AG04450 (cell line): ENCODE results near the gene IL1A. TPM values are rescaled to one million over a fixed set of nuclear protein-coding genes. Genes with fewer than 3 reads are reported as not detected.

Experiments
- CTCF ChIA-PET: fragments of 300-600, 350-600 bp; formaldehyde crosslinking; extraction: SDS; loops from one replicate; lab custom pipeline; 2022; ENCODE audit warnings: antibody characterized with exemption, inconsistent platforms; lab: Charles Lee
- POLR2A ChIA-PET: fragments of 350-600 bp; formaldehyde crosslinking; extraction: SDS; loops from one replicate; lab custom pipeline; 2021; ENCODE audit warnings: antibody characterized with exemption, inconsistent platforms; lab: Yijun Ruan, JAX
- DNase-seq: peaks from one replicate; pipeline ENCODE4 v3.0.0-alpha.2; 2011; ENCODE audit warnings: low read depth, low spot score
- H3K27ac ChIP-seq: one replicate; pipeline ENCODE4 v1.5.1; 2012; ENCODE audit warnings: low read depth, low read length, control low read depth
- H3K27me3 ChIP-seq: one replicate; pipeline ENCODE4 v1.6.0; 2012; ENCODE audit warnings: low read length; ENCODE audit not compliant: control insufficient read depth, insufficient read depth
- H3K4me3 ChIP-seq: 2 replicates; pipeline ENCODE4 v1.5.1; 2011; ENCODE audit warnings: mild to moderate bottlenecking, low read depth, low read length, control low read depth
- H3K9me3 ChIP-seq: 2 replicates; pipeline ENCODE4 v1.5.1; 2012; ENCODE audit warnings: low read length; ENCODE audit not compliant: control insufficient read depth, insufficient read depth
- polyA plus RNA-seq: library from polyadenylated mRNA; depleted of rRNA; stranded (reverse); fragments of >200 nt; gene quantifications from 2 replicates; pipeline ENCODE4 v1.2.3, GENCODE V29; 2011
- TF ChIP-seq, protein P1 (sequence below): IDR thresholded peaks from 2 replicates; pipeline ENCODE4 v1.5.1; 2011; ENCODE audit warnings: low read depth, low read length, control low read depth, inconsistent platforms

The IL1A gene
- polyA plus RNA-seq, 1 experiment, result 0.51 TPM

DNA sequence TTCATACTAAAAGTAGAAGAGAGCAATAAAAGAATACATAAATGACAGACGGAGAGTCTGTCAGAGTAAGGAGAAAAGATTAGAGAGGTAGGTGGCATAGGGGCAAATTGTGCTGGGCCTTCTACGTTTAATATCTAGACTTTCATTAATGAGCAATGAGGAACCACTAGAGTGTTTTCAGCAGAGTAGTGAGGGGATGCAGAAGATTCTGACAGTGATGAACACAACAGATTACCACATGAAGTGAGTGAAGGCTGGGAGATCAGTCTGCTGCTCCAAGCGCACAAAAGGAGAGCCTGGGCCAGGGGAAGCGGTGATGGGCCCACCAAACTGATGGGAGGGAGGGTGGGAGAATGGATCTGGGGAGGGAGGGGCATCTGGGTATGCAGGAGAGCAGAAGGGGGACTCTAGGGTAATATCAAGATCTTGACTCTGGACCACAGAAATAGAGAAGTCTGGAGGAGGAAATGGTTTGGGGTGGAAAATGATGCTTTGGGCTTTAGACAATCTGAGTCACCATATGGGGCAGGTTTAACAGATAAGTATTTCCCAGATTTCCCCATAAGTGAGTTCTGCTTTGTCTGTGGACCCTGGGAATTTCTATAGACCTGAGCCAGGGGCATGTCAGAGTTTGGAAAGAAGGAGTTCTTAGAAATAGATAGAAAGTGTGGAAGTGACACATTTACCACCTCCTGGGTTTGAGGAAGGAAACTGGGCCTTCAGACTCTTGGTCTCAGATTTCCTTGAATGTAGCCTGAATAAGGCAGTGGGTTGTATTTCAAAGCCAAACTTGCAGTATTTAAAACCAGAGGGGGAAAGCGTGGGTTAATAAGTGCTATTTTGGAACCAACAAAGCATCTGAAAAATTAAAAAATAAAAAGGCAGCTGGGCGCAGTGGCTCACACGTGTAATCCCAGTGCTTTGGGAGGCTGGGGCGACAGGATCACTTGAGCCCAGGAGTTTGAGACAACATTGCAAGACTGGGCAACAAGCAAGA, 15.0 kb upstream of the IL1A start:
- TF ChIP-seq, protein P1, sequence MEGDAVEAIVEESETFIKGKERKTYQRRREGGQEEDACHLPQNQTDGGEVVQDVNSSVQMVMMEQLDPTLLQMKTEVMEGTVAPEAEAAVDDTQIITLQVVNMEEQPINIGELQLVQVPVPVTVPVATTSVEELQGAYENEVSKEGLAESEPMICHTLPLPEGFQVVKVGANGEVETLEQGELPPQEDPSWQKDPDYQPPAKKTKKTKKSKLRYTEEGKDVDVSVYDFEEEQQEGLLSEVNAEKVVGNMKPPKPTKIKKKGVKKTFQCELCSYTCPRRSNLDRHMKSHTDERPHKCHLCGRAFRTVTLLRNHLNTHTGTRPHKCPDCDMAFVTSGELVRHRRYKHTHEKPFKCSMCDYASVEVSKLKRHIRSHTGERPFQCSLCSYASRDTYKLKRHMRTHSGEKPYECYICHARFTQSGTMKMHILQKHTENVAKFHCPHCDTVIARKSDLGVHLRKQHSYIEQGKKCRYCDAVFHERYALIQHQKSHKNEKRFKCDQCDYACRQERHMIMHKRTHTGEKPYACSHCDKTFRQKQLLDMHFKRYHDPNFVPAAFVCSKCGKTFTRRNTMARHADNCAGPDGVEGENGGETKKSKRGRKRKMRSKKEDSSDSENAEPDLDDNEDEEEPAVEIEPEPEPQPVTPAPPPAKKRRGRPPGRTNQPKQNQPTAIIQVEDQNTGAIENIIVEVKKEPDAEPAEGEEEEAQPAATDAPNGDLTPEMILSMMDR, result no peak
- POLR2A ChIA-PET, result interaction anchor here (0.7 kb wide), 1 partner anchor 179 kb away, joined by 4 read pairs; no protein-coding TSS in a partner anchor
- no peak for DNase-seq
- CTCF ChIA-PET, result no interaction called here
- Histone ChIP-seq H3K4me3 (no peak overlapping the region), H3K27me3 (no peaks in the 10 kb centered on the region), H3K27ac (no peak overlapping the region), H3K9me3 (peaks cover 4% of the 10 kb centered on the region; the same call in 1 of the 2 replicates)

DNA sequence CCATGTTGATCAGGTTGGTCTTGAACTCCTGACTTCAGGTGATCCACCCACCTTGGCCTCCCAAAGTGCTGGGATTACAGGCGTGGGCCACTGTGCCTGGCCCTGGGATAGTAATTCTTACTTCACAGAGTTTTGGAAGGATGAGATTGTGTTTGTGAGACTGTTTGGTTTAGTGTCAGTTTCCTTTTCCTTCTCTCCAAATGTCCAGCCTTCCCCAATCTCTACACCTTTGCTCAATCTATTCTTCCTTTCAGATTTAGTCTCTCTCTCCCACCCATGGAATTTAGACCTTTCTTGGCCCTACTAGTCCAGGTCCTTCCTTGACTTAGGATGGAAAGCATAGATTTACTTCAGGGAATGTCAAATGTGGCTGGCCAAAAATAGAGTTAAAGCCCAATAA, 12.2 kb upstream of the IL1A start:
- H3K27ac ChIP-seq, result no peak overlapping the region
- POLR2A ChIA-PET, result no interaction called here
- peaks cover 8% of the 10 kb centered on the region for H3K9me3 ChIP-seq
- no peak for DNase-seq
- no peak overlapping the region for H3K4me3 ChIP-seq
- TF ChIP-seq, protein P1, result no peak
- CTCF ChIA-PET, result interaction anchor here (1.6 kb wide), 1 partner anchor 47 kb away, joined by 8 read pairs; no protein-coding TSS in a partner anchor
- no peaks in the 10 kb centered on the region for H3K27me3 ChIP-seq

DNA sequence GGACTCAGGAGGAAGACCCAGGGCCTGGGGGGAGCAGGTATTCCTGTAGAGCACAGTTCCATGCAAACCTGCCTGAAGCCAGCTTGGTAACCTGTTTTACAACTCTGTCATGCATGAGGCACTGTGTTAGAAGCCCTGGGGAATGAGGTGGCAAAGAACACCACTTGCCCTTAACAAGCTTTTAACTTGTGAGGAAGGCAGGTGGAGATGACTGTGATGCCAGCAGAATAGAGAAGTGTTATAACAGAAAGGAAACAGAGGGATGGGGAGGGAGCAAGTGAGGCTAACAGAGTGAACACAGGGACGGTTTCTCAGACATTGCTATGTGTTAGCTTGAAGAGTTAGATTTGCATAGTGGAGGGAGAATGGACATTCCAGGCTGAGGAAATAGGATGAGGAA, 11.5 kb upstream of the IL1A start:
- Histone ChIP-seq H3K4me3 (no peak overlapping the region), H3K27ac (no peak overlapping the region), H3K27me3 (no peaks in the 10 kb centered on the region), H3K9me3 (peaks cover 8% of the 10 kb centered on the region)
- ChIA-PET CTCF (interaction anchor here (0.6 to 1.6 kb wide), 4 partner anchors 29 to 164 kb away, joined by 3 to 8 read pairs (median 3); no protein-coding TSS in a partner anchor), POLR2A (no interaction called here)
- TF ChIP-seq, protein P1, result no peak
- DNase-seq, result no peak

DNA sequence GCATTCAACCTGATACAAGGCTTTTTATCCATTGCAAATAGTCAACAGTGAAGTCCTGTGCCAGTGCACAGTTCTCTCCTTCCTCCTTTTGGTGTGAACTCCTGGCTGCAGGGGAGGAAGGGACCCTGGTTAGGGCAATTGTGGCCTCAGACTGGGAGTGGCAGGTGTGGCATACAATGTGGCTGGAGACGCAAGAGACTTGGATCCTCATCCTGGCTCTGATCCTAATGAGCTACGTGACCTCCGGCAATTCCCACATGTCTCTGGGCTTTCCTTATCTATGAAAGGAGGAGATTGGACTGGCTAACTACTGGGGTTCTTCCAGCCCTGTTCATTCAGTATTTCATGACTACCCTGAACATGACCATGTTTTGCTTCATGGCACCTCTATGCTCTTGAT, 10.5 kb upstream of the IL1A start:
- Histone ChIP-seq H3K27me3 (no peaks in the 10 kb centered on the region), H3K9me3 (peaks cover 8% of the 10 kb centered on the region), H3K4me3 (no peak overlapping the region), H3K27ac (no peak overlapping the region)
- TF ChIP-seq, protein P1, result no peak
- CTCF ChIA-PET, result no interaction called here
- POLR2A ChIA-PET, result no interaction called here
- DNase-seq, result no peak

DNA sequence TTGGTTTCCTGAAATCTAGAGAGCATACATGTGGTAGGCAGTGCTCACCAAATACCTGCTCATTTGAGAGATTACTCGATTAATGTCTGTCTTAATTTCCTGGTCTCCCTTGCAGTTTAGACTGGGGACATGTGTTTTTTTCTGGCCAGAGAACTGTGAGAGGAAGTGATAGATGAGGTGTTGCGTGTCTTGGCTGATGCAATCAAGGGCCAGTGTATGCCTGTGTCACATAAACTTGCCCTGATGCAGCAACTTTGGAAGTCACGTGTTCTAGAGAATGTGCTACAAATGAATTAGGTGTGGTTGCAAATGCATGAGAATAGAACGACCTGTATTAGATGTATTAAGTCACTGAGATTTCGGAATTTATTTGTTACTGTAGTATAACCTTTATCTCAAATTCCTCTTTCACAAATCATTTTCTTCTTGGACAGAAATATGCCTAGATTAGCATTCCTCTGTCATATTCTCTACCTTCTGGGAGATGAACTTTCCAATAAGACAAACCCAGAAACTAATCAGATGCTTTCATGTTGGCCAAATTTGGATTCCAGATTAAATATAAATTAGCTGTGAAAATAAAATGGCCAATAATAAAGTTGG, 9.9 kb upstream of the IL1A start:
- peak overlapping the region; percentile 50 for H3K27ac ChIP-seq

More for the DNA sequence above, 9.9 kb upstream of the IL1A start:
- TF ChIP-seq, protein P1, result no peak
- ChIA-PET CTCF (interaction anchor here (1.5 kb wide), 1 partner anchor 147 kb away, joined by 5 read pairs; no protein-coding TSS in a partner anchor), POLR2A (no interaction called here)
- peak; percentile 69 for DNase-seq
- Histone ChIP-seq H3K27me3 (no peaks in the 10 kb centered on the region), H3K9me3 (peaks cover 8% of the 10 kb centered on the region), H3K4me3 (no peak overlapping the region)
